Thymus (tissue), 11 donors: ENCODE results near the gene SIX2. TPM values are rescaled to one million over a fixed set of nuclear protein-coding genes. Genes with fewer than 3 reads are reported as not detected.

ENCODE experiments used
- DNase-seq, 9 donors: peaks; one replicate each; pipeline ENCODE4 v3.0.0-alpha.2; 2013; ENCODE audit warnings: low spot score in 9 of 9, low read depth in 6 of 9, missing footprints in 1 of 9
- H3K27ac ChIP-seq, 2 donors: one replicate each; pipeline ENCODE4 v1.5.1; 2013; ENCODE audit warnings: control low read depth in 1 of 2, low read depth in 1 of 2, low read length in 1 of 2, mild to moderate bottlenecking in 1 of 2, moderate library complexity in 1 of 2
- H3K27me3 ChIP-seq, 2 donors: one replicate each; pipeline ENCODE4 v1.5.1; 2013; ENCODE audit warnings: low read length in 1 of 2; ENCODE audit not compliant: control insufficient read depth in 2 of 2, insufficient read depth in 1 of 2
- H3K36me3 ChIP-seq, 2 donors: one replicate each; pipeline ENCODE4 v1.5.1; 2013; ENCODE audit warnings: low read length in 1 of 2, mild to moderate bottlenecking in 1 of 2, moderate library complexity in 1 of 2; ENCODE audit not compliant: control insufficient read depth in 2 of 2, insufficient read depth in 2 of 2
- H3K4me1 ChIP-seq, 2 donors: one replicate each; pipeline ENCODE4 v1.5.1; 2013; ENCODE audit warnings: low read length in 2 of 2; ENCODE audit not compliant: control insufficient read depth in 2 of 2, insufficient read depth in 2 of 2
- H3K4me3 ChIP-seq, 2 donors: one replicate each; pipeline ENCODE4 v1.5.1; 2013; ENCODE audit warnings: low read length in 2 of 2, control low read depth in 1 of 2, mild to moderate bottlenecking in 1 of 2
- H3K9me3 ChIP-seq, 2 donors: one replicate each; pipeline ENCODE4 v1.5.1; 2013; ENCODE audit warnings: low read length in 1 of 2, mild to moderate bottlenecking in 1 of 2; ENCODE audit not compliant: control insufficient read depth in 2 of 2, insufficient read depth in 1 of 2
- WGBS: extraction: QIAGEN DNeasy Blood & Tissue Kit; methylation state at CpG from one replicate; pipeline ENCODE4 v1.1.7; 2013; 5-methylcytosine and 5-hydroxymethylcytosine counted together
- polyA plus RNA-seq: library from polyadenylated mRNA; stranded (reverse); fragments of 200-250 nt; gene quantifications from one replicate; pipeline ENCODE4 v1.2.3, GENCODE V29; 2013
- total RNA-seq: library from RNA; stranded (reverse); fragments of 120-200 nt; gene quantifications from one replicate; pipeline ENCODE4 v1.2.4, GENCODE V29; 2013
- donor health status: healthy.

The SIX2 gene
- total and polyA plus RNA-seq, 2 donors, result 0.90 to 16.7 TPM

DNA sequence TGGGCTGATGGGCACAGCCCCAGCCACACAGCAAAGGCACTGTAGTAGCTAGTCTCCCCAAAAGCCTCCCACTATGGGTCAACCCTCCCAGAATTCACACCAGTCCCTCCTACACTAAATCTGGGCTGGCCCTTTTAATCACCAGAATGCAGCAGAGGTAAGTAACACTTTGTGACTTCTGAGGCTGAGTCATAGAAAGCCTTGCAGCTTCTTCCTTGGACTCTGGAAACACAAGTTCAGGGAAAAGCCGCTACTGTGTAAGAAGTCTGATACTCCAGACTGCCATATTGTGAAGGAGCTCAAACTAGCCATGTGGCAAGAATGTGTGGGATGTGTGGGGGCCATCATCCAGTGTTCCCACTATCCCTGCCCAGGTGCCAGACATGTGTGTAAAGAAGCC is 19.0 kb upstream of the SIX2 start:
- H3K27me3 ChIP-seq, result peaks cover 0 to 34% of the 10 kb centered on the region in 2 donors
- H3K27ac ChIP-seq, result no peak overlapping the region
- H3K4me1 ChIP-seq, result no peaks in the 10 kb centered on the region
- no peak overlapping the region for H3K4me3 ChIP-seq
- WGBS, result 96% methylated on average over 1 of the region's 1 CpG
- H3K9me3 ChIP-seq, result no peaks in the 10 kb centered on the region
- no peak for DNase-seq
- no peaks in the 10 kb centered on the region for H3K36me3 ChIP-seq

DNA sequence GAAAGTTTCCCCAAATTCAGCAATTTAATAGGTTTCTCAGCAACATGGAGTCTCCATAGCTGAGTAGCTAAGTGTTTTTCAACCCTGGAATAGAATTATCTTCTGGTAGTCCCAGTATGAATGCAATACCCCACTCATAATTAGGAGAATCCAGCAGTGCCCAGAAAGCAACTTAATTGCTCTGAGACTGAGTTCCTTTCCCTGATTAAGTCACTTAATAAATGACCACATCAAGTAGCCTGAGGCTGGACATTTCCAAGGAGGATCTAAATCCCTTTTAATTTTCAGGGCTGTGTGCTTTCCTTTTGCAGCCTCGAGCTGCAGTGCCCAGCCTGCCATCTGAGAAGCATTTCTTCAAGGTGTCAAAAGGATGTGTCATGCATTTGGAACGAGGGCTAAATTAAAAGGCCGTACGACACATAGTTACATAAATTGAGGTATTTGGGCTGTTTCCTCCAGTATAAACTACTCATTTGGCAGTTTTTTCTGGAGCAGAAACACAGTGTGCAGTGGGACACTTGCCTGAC is 17.7 kb upstream of the SIX2 start:
- Histone ChIP-seq H3K36me3 (no peaks in the 10 kb centered on the region), H3K4me1 (no peaks in the 10 kb centered on the region), H3K4me3 (no peak overlapping the region), H3K27me3 (peaks cover 0 to 39% of the 10 kb centered on the region in 2 donors), H3K27ac (no peak overlapping the region), H3K9me3 (no peaks in the 10 kb centered on the region)
- no peak for DNase-seq
- WGBS, result 93% methylated on average over 4 of the region's 4 CpGs

GRCh38 chr2:45024600-45025291 is 15.5 kb upstream of the SIX2 start:
- Histone ChIP-seq H3K36me3 (no peaks in the 10 kb centered on the region), H3K27me3 (peaks cover 0 to 42% of the 10 kb centered on the region in 2 donors), H3K4me1 (no peaks in the 10 kb centered on the region), H3K4me3 (no peak overlapping the region), H3K9me3 (no peaks in the 10 kb centered on the region), H3K27ac (no peak overlapping the region)
- 57% methylated on average over 7 of the region's 7 CpGs for WGBS
- no peak for DNase-seq

GRCh38 chr2:45024097-45024496 is 14.8 kb upstream of the SIX2 start:
- no peaks in the 10 kb centered on the region for H3K4me1 ChIP-seq
- peaks cover 0 to 40% of the 10 kb centered on the region in 2 donors for H3K27me3 ChIP-seq
- H3K36me3 ChIP-seq, result no peaks in the 10 kb centered on the region
- DNase-seq, result no peak
- no peak overlapping the region for H3K27ac ChIP-seq
- WGBS, result 96% methylated on average over 5 of the region's 5 CpGs
- no peak overlapping the region for H3K4me3 ChIP-seq
- H3K9me3 ChIP-seq, result no peaks in the 10 kb centered on the region

DNA sequence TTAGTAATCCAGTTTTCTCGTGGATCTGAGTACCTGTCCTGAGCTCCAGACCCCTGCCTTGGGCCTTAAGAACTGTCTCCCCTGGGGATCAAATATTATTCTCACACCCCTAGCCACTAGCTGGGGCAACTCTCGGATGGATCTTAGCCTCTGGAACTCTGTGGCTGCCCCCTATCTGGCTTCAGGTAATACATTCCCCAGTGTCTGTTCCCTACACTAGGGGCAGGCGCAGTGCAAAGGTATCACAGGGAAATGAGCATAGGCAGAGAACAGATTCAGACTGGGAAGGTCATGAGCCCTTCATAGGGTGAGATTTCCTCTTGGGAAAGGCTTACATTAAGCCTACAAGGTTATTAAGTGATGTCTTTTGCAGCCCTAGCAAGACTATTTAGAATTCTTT is 11.2 kb upstream of the SIX2 start:
- 95% methylated on average over 3 of the region's 3 CpGs for WGBS
- Histone ChIP-seq H3K27me3 (peaks cover 11 to 67% of the 10 kb centered on the region in 2 donors), H3K4me1 (no peaks in the 10 kb centered on the region), H3K36me3 (no peaks in the 10 kb centered on the region), H3K4me3 (no peak overlapping the region), H3K9me3 (no peaks in the 10 kb centered on the region), H3K27ac (no peak overlapping the region)
- no peak for DNase-seq

DNA sequence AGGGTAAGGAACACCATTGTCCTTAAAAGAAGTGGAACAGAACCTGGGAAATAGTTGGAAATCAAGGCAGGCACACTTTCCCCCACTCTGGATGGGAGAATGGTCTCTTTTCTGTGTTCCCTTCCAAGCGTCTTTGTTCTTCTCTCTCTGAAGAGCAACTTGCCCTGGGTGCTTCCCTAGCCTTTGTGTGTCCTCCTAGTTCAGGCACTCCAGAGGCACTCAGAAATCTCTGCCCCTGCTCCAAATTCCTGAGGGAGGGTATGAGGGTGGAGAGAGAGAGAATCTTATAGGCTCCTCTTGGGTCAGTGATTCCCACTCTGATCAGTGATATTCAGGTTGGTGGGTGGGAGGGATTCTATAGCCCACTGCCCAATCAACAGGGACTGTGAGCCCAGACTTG is 8.8 kb upstream of the SIX2 start:
- WGBS, result 93% methylated on average over 1 of the region's 1 CpG
- H3K36me3 ChIP-seq, result no peaks in the 10 kb centered on the region
- peaks cover 2 to 10% of the 10 kb centered on the region in 2 donors for H3K9me3 ChIP-seq
- no peak for DNase-seq
- H3K4me3 ChIP-seq, result no peak overlapping the region
- no peak overlapping the region for H3K27ac ChIP-seq
- H3K4me1 ChIP-seq, result peaks cover 3 to 9% of the 10 kb centered on the region in 2 donors
- peaks cover 34 to 78% of the 10 kb centered on the region in 2 donors for H3K27me3 ChIP-seq

DNA sequence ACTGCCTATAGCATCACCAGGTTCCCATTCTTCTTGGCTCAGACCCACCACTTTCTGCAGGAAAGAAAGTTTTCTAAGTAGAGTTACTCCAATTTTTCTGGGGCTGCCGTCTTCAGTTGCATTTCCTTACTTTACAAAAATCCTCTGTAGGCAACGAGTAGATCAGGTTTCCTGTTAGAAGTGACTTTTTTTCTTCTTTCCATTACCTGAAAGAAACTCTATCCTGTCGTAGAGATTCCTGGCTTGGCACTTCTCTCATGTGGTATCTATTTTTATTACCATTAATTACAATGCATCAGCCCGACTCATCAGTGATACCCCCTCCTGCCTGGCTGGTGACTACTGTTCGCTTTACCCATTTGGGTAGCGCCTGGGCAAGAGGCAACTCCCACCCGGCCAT is 5.6 kb upstream of the SIX2 start:
- 77% methylated on average over 7 of the region's 7 CpGs for WGBS
- peaks cover 64 to 95% of the 10 kb centered on the region in 2 donors for H3K27me3 ChIP-seq
- peaks cover 3 to 18% of the 10 kb centered on the region in 2 donors for H3K9me3 ChIP-seq
- H3K4me1 ChIP-seq, result peaks cover 3 to 19% of the 10 kb centered on the region in 2 donors
- no peak overlapping the region for H3K4me3 ChIP-seq
- DNase-seq, result no peak
- no peaks in the 10 kb centered on the region for H3K36me3 ChIP-seq
- no peak overlapping the region for H3K27ac ChIP-seq

DNA sequence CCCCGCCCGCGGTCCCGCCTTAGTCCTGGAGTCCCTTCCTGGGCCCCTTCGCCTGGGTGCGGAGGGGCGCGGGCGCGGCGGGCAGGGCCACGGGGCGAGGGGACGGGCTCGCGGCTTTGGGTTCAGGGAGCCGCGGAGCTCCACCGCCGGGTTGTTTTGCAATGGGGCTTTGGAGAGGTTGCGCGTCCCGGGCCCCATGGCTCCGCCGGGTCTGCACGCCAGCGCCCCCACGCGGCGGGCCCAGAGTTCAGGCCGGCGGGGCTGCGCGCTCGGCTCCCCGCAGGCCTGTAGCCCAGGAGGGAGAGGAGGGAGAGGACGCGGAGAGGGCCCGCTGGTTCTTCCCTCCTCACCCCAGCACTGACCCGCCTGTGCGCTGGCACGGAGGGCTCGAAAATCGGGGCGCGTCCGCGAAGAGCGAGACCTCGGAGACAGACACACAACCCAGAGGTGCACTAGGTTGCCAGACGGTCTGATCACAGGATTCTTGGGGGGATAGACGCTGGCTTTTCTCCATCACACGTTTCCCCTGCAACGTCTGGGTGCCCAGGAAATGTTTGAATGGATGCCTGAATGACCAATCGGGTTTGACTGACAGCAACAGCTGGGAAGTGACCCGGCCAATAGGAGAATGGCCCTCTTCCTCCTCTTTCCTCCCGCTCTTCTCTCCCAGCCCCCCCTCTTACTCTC is 4.9 kb upstream of the SIX2 start:
- peak overlapping the region in 1 of 2 donors; percentile 8 for H3K4me3 ChIP-seq
- peaks cover 3 to 18% of the 10 kb centered on the region in 2 donors for H3K9me3 ChIP-seq
- WGBS, result 6% methylated on average over 57 of the region's 57 CpGs
- H3K4me1 ChIP-seq, result peaks cover 3 to 25% of the 10 kb centered on the region in 2 donors
- DNase-seq, result peak in 5 of 9 donors; percentile 23 to 66 (median 42)
- peaks cover 70 to 99% of the 10 kb centered on the region in 2 donors for H3K27me3 ChIP-seq
- H3K36me3 ChIP-seq, result no peaks in the 10 kb centered on the region
- H3K27ac ChIP-seq, result no peak overlapping the region
